Dermis microvascular lymphatic vessel endothelial cell (primary cell): ENCODE results near the gene RPL28. TPM values are rescaled to one million over a fixed set of nuclear protein-coding genes. Genes with fewer than 3 reads are reported as not detected.
A peak's percentile ranks its signal among the peaks of the same experiment; 100 is the strongest.

Experiments used
- DNase-seq, 2 donors: peaks; one replicate each; pipeline versions ENCODE4 v3.0.0 to v3.0.0-alpha.2; 2010; ENCODE audit warnings: low read depth in 2 of 2
- total RNA-seq: library from RNA; depleted of rRNA; stranded (reverse); fragments of >200 nt; gene quantifications from 2 replicates; pipeline ENCODE4 v1.2.1, GENCODE V29; 2014

Gene RPL28
- total RNA-seq, 1 donor from 2014 or later: 126 TPM

DNA sequence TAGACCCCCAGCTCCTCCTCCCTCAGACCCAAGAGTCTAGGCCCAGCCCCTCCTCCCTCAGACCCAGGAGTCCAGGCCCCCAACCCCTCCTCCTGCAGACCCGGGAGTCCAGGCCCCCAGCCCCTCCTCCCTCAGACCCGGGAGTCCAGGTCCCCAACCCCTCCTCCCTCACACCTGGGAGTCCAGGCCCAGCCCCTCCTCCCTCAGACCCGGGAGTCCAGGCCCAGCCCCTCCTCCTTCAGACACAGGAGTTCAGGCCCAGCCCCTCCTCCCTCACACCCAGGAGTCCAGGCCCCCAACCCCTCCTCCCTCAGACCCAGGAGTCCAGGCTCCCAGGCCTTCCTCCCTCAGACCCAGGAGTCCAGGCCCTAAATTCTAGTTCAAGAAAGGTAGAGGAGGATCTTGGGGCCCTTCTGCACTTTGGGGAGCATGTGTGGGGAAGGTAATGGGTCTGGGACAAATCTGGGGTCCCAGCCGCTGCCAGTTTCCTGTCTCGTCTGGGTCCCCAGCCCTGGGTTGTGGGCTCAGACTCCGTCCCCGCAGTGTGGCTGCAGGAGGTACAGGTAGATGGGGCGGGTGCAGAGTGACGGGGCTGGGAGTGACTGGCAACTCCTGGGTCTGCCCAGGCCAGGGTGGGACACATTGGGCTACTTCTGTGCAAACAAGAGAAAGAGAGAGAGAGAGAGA lies 12.3 kb upstream of the RPL28 start:
- no peak for DNase-seq

DNA sequence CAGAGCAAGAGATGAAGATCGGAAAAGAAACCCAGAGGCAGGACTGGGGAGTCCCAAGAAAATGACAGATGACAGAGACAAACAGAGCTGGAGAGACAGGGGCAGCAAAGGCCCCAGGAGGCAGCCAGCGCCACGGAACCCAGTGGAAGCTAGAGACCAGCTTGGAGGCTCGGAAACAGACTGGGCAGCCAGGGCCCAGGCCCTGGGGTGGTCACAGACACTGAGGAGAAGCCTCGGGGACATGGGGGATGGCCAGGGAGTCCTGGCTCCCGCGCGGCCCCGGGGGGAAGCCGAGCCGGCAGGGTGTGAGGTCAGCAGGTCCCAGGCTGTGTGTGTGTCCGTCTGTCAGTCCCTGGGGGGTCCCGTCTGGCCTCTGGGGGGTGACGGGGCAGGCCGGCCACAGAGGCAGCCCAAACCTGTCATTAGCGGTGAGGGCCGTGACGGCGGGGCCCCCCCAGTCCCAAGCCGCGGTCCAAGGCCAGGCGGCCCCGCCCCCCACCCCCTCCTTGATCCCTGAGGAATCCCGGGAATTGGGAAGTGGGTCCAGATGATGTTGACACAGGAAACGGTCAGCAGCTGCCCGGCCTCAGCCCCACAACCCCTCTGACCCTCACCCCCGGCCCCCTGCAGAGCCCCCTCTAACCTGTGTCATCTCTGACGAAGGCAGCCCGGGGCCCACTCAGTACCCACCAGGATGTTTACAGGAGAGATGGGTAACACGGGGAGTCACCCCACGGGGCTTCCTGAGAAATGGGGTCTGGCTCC lies 11.6 kb upstream of the RPL28 start:
- no peak for DNase-seq

DNA sequence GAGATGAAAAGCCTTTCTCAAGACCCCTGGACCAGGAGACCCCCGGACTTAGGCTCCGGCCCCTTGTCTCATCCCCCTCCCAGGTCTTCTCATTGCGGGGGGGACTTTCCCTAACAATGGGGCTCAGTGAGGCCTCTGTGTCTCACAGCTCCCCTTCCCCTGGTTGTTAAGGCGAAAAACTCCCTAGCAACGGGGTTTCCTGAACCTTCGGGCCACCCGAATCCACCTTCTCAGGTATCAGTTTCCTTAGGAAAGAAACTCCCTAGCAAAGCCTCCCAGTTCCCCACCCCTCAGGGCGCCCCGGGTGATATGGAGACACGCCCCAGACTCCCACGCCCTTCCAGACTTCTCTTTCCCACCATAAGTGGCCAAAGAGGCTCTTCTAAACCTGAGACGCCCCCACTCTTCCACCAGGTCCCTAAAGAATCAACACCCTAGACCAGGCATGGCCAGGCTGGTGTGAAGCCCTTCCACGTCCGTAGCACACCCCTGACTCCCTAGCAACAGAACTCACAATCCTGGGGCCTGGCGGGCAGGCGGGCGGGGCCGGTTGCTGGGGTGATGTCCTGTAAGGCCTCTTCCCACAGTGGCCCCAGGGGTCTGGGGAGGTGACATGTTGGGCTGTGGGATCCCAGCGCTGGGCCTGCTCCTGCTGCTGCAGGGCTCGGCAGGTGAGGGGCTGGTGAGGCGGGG lies 9.3 kb upstream of the RPL28 start, which contains the start of gene TMEM190:
TMEM190 (plus strand) TSS at position 586 of the 693 bp plus-strand sequence; CDS start at position 614, 28 bp downstream.
- no peak for DNase-seq

DNA sequence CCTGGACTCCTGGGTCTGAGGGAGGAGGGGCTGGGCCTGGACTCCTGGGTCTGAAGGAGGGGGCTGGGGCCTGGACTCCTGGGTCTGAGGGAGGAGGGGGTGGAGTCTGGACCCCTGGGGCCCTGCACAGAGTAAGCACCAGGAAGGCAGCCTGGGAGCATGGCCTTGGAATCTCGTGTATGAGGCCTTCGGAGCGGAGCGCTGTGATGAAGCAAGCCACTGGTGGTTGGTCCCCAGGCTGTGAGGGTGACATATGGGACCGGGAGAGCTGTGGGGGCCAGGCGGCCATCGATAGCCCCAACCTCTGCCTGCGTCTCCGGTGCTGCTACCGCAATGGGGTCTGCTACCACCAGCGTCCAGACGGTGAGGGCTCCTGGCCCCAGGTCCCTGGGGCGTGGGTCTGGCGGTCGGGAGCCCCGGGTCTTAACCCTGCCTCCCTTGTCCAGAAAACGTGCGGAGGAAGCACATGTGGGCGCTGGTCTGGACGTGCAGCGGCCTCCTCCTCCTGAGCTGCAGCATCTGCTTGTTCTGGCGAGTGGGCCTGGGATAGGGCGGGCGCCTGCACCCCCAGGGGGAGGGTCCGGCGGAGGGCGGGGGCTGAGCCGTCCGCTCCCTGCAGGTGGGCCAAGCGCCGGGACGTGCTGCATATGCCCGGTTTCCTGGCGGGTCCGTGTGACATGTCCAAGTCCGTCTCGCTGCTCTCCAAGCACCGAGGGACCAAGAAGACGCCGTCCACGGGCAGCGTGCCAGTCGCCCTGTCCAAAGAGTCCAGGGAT lies 8.2 kb upstream of the RPL28 start:
- DNase-seq: no peak

DNA sequence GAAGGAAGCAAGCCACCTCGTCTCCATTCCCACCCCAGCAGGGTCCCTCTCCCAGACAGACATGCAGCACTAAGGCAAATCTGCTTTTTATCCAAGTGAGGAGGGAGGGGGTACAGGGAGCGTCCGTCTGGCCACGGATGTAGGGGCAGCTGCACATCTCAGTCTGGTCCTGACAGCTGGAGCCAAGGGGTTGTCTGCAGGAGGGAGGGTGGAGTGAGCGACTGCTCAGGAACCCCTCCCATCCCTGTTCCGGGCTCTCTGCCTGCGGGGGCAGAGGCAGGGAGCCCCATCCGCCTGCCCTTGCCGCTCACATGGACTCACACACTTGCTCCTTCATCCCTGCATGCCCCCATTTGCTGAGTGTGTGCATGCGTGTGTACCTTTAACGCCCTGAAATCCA lies 6.6 kb upstream of the RPL28 start:
- DNase-seq: no peak

DNA sequence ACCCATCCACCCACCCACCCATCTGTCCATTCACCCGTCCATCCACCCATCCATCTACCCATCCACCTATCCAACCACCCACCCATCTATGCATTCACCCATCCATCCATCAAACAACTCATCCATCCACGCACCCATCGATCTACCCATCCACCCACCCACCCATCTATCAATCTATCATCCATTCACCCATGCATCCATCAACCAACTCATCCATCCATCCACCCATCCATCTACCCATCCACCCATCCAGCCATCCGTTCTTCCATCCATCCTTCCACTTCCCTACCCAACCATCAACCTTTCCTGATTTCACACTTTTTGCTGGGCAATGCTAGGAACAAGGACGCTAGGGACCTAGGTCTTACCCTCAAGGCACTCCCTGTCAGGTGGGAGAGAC lies 3.7 kb upstream of the RPL28 start:
- no peak for DNase-seq

DNA sequence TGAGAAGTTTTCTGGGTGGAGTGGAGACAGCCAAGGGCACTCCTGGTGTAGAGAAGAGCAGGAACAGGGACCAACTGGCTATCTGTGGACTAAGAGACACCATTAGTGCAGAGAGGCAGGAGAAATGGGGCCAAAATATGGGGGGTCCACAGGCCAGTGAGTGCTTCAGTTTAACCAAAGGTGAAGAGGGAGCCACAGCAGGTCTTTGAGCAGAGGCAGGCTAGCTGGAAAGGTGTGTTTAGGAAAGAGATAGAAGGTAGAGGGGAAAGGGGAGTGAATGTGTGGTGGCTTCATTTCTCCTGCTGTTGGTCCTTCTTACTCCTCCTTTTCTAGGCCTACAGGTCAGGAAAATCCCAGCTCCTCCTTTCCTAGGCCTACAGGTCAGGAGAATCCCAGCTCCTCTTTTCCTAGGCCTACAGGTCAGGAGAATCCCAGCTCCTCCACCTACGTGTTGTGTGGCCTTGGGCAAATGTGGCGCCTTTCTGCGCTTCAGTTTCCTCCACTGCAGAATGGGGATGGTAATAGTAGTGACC lies 3.1 kb upstream of the RPL28 start:
- DNase-seq: no peak

DNA sequence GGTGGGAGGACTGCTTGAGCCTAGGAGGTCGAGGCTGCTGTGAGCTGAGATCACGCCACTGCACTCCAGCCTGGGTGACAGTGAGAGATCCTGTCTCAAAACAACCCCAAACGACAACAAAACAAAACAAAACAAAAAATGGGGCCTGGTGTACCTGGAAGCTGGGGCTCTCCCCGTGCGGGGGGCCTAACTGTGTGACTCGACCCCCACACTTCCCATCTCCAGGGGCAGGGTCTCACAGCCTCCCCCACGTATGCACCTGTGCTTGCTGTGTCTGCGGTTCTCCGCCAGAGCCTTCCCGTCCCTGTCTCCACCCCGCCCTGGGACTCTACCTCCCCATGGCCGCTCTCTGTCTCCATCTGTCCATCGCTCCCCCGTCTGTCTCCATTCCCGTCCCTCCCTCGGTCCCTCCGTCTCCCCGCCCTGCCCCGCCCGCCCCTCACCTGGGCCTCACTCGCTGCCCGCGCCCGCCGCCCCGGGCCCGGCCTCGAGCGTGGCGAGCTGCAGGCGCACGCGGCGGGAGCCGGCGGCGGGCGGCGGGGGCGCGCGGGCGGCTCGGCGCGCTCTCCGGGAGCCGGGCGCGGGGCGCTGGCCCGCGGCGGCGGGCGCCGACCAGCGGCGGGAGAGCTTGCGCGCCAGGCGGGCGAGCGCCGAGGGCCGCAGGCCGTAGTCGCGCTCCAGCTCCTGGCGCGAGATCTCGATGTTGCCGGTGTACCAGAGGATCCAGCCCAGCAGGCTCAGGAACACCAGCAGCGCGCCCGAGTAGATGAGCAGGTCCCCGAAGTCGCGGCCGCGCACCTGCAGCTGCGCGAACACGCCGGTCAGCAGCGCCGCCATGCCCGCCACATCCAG lies 2.2 kb upstream of the RPL28 start:
- peak; percentile 56 to 77 for DNase-seq

DNA sequence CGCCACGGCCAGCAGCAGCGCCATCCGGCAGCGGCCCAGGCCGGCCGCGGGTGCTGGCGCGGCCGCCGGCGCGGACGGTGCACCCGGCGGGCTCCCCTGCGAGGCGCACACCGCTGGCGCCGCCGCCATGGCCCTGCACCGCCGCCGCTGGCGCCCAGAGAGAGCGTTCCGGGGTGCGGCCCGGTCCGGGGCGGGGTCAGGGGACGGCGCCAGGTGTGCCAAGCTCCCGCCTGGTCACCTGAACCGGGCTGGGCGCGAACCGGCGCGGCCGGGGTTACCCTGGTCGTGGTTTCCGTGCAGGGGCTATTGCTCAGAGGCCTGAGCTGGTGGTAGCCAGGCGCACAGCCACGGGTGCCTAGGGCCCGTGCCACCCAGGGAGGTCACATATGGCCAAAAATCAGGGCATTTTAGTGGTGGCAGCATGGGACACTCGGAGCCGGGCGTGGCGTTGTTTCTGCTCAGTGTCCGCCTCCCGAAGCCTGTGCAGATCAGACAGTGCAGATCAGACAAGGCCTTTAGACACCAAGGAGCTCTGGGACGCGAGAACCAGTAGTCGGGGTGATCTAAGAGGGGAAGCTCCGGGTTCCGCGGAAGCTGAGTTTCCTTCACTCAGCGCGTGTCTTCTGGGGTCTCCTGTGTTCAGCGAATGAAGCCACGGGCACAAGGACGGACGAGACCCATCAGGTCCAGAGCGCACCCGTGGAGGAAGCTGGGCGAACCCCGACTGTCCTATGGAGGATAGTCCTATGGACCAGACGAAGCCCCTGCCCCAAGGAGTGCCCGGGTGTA lies 1.4 kb upstream of the RPL28 start, which contains the start of gene TMEM238:
TMEM238 (minus strand) TSS at position 162 of the 789 bp plus-strand sequence; CDS start at position 129, 33 bp downstream.
- no peak for DNase-seq

DNA sequence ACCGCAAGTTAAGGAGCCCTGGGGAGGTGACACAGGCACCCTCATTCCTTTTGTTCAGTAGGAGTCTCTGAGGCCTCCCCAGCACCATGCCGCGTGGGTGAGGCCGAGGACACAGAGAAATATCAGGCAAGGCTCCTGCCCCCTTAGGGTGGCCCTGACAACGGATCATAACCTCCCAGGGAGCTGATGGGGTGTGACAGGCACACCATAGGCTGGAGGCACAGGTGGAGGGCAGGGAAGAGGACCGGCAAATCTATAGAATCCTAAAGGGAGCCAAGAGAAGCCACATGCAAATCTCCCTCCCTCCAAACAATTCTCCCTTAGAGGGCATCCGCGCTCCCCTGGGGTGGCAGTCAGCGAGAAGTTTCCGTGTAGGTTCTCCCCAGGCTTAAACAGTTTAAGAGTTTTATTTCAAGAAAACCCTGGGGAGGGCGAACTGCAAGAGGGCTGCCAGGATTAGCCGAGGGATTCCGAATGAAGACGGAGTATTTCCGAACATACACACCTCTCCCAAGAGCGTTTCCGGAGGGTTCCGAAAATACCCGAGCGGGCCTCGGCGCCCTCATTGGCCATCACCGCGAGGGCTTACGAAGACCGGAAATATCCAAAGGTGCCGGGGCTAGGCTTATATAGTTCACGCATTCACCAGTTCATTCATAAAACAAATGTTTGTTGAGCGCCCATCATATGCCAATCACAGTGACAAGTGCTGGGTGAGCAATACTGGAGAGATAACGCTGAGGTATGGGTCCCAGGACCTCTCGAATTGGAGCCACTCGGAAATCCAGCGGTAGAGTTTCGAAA lies 610 bp upstream of the RPL28 start:
- peak; percentile 82 to 93 for DNase-seq

DNA sequence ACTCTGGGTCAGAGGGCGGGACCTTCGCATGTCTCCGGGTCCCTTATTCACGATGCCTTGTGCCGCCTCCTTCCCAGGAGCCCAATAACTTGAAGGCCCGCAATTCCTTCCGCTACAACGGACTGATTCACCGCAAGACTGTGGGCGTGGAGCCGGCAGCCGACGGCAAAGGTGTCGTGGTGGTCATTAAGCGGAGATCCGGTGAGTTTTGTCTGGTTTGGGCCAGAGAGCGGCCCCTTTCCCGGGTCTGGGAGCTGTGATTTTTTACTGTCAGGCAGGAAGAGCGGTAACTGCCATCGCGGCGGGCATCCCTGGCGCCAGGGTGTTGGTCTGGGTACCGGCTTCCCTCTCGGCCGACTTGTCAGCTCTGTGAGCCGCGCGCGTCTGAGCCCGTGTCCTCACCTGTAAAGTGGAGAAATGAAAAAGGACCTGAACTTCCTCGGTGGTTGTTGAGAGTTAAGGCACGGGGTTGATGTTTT lies 800 bp downstream of the RPL28 start:
- DNase-seq: no peak

DNA sequence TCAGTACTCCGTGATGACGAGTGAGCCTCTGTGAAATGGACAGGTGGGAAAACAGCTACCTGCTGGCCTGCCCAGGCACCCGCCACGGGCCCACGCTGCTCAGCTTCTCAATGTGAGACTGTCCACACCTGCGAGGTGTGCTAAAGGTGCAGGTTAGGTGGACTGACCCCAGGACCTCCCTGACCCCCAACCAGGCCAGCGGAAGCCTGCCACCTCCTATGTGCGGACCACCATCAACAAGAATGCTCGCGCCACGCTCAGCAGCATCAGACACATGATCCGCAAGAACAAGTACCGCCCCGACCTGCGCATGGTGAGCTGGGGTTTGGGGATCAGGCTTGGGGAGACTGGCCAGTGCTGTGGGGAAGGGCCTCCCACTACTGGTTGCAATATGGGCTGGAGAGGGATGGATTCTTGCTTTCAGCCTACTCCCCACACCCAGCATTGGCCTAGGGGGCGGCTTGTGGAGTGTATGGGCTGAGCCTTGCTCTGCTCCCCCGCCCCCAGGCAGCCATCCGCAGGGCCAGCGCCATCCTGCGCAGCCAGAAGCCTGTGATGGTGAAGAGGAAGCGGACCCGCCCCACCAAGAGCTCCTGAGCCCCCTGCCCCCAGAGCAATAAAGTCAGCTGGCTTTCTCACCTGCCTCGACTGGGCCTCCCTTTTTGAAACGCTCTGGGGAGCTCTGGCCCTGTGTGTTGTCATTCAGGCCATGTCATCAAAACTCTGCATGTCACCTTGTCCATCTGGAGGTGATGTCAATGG lies 2.2 kb downstream of the RPL28 start:
- no peak for DNase-seq

DNA sequence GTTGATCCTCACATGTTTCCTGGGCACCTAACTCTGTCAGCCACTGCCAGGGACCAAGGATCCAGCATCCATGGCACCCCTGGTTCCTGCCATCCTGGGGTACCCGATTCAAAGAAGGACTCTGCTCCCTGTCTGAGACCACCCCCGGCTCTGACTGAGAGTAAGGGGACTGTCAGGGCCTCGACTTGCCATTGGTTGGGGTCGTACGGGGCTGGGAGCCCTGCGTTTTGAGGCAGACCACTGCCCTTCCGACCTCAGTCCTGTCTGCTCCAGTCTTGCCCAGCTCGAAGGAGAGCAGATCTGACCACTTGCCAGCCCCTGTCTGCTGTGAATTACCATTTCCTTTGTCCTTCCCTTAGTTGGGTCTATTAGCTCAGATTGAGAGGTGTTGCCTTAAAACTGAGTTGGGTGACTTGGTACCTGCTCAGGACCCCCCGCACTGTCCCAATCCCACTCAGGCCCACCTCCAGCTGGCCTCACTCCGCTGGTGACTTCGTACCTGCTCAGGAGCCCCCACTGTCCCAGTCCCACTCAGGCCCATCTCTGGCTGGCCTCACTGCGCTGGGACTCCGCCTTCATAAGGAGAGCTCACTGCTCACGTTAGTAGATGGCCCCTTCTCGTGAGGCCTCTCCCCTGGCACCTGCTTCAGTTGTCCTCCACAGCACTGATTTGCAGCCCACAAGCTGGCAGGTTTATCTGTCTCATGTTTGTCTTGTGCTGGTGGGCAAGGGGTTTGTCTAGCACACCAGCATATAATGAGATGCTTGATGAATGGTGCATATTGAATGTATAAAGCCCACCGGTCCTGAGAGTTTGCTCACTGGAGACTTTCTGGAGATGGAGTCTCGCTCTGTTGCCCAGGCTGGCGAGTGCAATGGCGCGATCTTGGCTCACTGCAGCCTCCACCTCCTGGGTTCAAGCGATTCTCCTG lies 3.9 kb downstream of the RPL28 start:
- no peak for DNase-seq

DNA sequence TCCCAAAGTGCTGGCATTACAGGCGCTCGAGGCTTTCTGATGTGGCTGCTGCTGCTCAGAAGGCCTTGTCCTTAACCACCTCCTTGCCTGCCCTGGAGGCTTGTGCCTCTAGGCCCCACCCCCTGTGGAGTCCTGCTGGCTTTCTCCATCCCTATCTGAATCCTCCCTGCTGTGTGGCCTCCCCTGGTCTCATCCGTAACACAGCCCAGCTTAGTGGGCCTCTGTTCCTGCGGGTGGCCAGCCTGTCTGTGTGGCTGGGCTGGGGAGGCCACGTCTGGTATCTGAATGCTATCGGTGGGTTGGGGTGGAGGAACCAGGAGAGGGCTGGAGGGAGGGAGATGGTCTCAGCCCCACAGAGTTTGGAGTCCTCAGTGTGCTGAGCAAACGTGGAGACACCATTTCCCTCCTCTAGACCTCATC lies 4.7 kb downstream of the RPL28 start:
- DNase-seq: no peak

DNA sequence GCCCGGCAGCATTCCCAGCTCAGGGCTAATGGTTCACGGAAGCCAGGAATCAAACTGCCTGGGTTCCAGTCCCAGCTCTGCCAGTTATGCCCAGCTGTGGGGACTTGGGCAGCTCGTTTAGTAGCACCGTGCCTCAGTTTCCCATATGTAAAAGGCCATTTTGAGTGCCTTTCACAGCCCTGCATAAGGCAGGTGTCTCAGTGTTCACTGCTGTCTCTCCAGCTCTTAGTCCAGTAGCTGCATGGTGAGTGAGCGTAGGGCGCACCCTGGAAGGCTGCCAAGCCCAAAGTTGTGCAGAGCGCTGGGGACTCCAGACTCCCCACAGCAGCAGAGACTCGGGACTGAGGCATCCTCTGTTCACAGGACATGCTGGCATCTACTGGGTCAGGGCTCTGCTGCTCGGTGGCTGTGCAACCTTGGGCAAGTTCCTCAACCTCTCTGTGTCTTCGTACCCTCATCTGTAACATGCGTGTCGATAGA lies 5.5 kb downstream of the RPL28 start:
- DNase-seq: no peak
